T47D (cell line): Measurements from ENCODE around the gene HIRIP3.

Experiments
- DNase-seq, 2 experiments: peaks; one replicate each; pipeline versions ENCODE4 v3.0.0 to v3.0.0-alpha.2; 2011 to 2012; ENCODE audit warnings: low read depth in 1 of 2, low spot score in 1 of 2
- JUND ChIP-seq: IDR thresholded peaks from 2 replicates; pipeline ENCODE4 v1.6.1; 2012; ENCODE audit warnings: low read depth
- in situ Hi-C: cut with HindIII; loops from 2 replicates; pipeline ENCODE4 v1.10.0; 2016; ENCODE audit warnings: low sequenced_read_pairs, low pct_unique_long_range_greater_than_20kb

Gene HIRIP3

DNA sequence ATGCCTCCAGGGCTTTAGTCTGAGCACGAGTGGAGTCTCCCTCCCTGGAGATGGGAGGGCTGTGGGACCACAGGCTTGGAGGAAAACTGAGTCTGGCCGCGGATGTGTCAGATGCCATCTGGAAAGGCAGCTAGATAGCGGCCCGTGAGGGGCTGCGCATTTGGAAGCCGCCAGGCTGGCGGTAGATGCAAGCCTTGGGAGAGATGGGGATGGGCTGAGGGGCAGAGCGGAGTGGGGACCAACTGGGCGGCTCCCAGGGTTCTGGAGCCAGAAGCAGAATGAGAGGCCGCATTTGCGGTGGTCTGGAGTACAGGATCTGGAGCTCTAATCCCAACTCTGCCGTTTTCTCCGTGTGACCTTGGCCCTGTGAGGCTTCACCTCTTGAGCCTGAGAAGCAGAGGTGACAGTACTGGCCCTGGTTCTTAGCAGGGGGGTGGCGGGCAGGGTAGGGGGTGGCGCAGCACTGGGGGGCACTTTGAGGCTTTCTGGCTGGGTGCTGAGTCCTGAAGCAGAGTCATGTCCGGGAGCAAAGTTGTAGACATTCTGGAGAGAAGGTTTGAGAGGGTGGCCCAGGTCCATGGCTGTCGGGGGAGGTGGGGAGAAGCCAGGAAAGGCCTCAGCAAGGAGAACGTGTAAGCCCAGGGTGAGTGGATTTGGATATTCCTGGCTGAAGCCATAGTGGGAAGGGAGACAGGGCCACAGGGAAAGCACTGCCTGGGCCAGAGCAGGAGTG, 7.4 kb upstream of the HIRIP3 start:
- no peak for TF ChIP-seq JUND
- no peak for DNase-seq
- in situ Hi-C loops, result no loop called here

- in situ Hi-C loops, result no loop called here
- no peak for TF ChIP-seq JUND
- no peak for DNase-seq
Observed at GRCh38 chr16:30000735-30001631, 5.6 kb upstream of the HIRIP3 start.

GRCh38 chr16:29999605-30000004, 4.2 kb upstream of the HIRIP3 start:
- no peak for TF ChIP-seq JUND
- in situ Hi-C loops, result no loop called here
- no peak for DNase-seq

DNA sequence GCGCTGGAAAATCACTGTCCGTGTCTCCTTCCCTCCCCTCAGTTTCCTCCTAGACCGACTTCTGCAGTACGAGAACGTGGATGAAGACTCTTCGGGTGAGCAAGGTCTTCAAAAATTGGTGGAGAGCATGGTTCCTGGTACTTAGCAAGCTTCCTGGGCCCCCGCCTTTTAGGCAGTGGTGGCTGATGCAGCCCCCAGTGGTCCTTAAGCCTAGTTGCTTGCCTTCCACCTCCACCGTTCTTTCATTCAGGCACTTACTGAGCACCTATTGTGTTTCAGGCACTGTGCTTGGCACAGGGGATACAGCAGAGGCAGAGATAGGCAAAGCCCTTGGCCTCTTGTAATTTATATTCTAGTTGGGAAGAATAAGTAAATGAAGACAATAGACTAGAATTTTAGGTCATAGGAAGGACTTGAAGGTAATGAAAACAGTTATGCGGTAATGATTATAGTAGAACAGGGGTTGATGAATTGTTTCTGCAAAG, 1.4 kb upstream of the HIRIP3 start:
- no peak for TF ChIP-seq JUND
- in situ Hi-C loops, result no loop called here
- no peak for DNase-seq

- peak; percentile 97 to 98 for DNase-seq
- in situ Hi-C loops, result no loop called here
- no peak for TF ChIP-seq JUND
Observed at GRCh38 chr16:29995911-29996765, 721 bp upstream of the HIRIP3 start, which contains the start of gene INO80E. INO80E (plus strand) TSS chr16:29996241; CDS start chr16:29996311, 70 bp downstream.

- DNase-seq, result peak in 1 of 2 experiments; percentile 80
- in situ Hi-C loops, result no loop called here
- no peak for TF ChIP-seq JUND
Observed at GRCh38 chr16:29994600-29995323, 655 bp downstream of the HIRIP3 start.

- TF ChIP-seq JUND, result no peak
- in situ Hi-C loops, result no loop called here
- DNase-seq, result no peak
Observed at GRCh38 chr16:29993903-29994599, 1.4 kb downstream of the HIRIP3 start.

DNA sequence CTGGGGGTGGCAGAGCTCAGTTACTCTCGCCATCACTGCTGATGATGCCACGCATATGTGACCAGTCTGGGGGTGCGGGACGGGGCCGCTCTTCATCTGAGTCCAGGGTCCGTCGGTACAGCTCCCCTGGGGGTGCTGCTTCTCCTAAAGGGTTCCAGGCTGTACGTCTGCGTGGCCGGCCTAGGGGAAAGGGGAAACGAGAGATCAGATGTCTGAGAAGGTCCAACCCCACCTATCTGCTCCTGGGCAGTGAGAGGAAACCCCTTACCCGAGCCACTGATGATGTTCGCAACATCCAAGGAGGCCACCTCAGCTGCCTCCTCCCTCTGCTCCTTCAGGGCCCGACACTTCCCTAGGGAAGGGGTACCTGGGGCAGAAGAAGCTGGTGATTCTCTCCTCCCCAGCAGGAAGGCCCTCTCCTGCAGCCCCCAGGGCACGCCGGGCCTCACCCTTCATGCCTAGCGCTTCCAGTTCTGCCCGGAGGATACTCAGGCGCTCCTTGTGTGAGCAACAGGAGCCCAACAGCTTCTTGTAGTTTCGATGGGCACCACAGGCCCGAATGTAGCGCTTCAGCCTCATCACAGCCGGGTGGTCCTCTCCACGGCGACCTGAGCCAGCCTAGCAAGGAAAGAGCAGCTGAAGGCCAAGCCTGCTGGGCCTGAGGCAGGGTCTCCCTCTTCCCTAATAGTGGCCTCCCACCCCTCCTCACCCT, 2.1 kb downstream of the HIRIP3 start:
- in situ Hi-C loops, result no loop called here
- no peak for TF ChIP-seq JUND
- no peak for DNase-seq

GRCh38 chr16:29992344-29992967, 3.0 kb downstream of the HIRIP3 start:
- DNase-seq, result no peak
- TF ChIP-seq JUND, result no peak
- in situ Hi-C loops, result no loop called here

DNA sequence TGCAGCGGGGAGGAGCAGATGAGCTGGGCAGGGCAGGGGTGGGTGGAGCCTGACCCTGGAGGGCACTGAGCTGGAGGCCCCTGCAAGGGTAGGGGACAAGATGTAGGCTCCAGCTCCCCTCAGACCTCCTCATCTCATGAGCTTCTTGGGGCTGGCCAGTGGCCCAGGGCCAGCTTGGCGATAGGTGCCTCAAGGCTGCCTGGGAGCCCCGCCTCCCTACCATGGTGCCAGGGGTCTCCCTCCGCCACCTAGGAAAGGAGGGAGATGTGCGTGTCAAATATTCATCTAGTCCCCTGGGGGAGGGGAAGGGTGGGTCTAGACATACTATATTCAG, 3.9 kb downstream of the HIRIP3 start:
- no peak for DNase-seq
- TF ChIP-seq JUND, result no peak
- in situ Hi-C loops, result no loop called here
